HFF-Myc (cell line): ENCODE data around the gene BCAS3.
A peak's percentile ranks its signal among the peaks of the same experiment; 100 is the strongest.

ENCODE experiments used
- DNase-seq: peaks from one replicate; pipeline ENCODE4 v3.0.0-alpha.2; 2011; ENCODE audit warnings: low read depth; ENCODE audit errors: extremely low read depth
- H3K4me3 ChIP-seq: replicated peaks from 2 replicates; pipeline ENCODE4 v1.5.1; 2011; ENCODE audit warnings: low read depth, mild to moderate bottlenecking, control low read depth, low read length
- CTCF ChIP-seq: IDR thresholded peaks from 2 replicates; pipeline ENCODE4 v1.5.1; 2012; ENCODE audit warnings: mild to moderate bottlenecking, low read depth, low read length, control low read depth; ENCODE audit errors: missing control alignments

BCAS3 gene

DNA sequence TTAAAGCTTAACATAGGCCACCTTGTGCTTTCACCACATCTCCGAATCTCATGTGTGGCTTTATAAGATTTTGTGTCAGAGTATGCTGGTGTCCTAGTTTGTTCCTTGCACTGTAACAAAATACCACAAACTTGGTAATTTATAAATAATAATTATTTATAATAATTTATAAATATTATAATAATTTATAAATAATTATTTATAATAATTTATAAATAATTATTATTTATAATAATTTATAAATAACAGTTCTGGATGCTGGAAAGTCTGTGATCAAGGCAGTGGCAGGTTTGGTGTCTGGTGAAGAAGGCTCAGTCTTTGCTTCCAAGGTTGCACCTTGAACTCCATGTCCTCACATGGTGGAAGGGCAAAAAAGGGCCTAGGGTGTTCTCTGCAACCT is 147.7 kb downstream of the BCAS3 start:
- TF ChIP-seq CTCF = no peak
- H3K4me3 ChIP-seq = no peak overlapping the region
- no peak for DNase-seq

DNA sequence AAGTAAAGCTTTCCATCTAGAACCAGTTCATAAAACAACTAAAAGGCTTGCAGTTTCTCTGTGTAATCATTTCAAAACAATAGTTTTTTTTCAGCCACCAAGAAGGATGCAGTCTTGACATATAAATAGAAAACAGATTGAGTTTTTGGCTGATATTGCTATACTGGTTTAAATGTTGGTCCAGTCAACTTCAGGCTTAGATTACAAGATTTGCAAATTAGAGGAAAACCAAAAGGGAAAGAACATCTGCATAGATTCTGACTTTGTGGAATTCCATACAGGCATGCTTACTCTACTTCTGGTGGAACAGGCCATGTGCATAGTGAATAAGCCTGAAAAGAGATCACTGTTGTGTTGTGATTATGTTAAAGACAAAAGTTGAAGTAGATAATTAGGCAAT is 150.3 kb downstream of the BCAS3 start:
- peak; percentile 24 for DNase-seq
- TF ChIP-seq CTCF = no peak
- H3K4me3 ChIP-seq = no peak overlapping the region

- TF ChIP-seq CTCF = no peak
- no peak overlapping the region for H3K4me3 ChIP-seq
- DNase-seq = no peak
These were observed 154.5 kb downstream of the BCAS3 start for GRCh38 chr17:60832151-60832585.

GRCh38 chr17:60832631-60833030 is 155.0 kb downstream of the BCAS3 start:
- DNase-seq = no peak
- H3K4me3 ChIP-seq = no peak overlapping the region

DNA sequence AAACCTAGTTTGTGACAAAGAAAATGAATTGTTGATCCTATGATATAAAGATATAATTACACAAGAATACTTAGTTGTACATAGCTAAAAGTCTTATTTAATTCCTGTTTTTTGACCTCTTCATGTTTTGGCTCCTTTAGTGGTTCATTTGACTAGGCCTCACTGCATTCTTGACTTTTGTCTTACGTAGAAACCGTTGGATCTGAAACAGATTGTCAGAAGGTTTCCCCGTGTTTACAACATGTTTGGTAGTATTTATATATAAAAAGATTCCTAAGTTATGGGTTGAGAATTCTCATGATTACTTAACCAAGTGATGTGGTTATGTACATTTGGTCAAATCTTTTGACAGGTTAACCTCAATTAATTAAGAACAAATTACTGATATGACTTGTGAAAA is 162.8 kb downstream of the BCAS3 start:
- DNase-seq = no peak
- no peak for TF ChIP-seq CTCF

More at GRCh38 chr17:60832631-60833030, 155.0 kb downstream of the BCAS3 start:
- no peak for TF ChIP-seq CTCF

GRCh38 chr17:60845012-60845411 is 167.4 kb downstream of the BCAS3 start:
- TF ChIP-seq CTCF = no peak
- no peak for DNase-seq
- H3K4me3 ChIP-seq = no peak overlapping the region

More for the DNA sequence above, 162.8 kb downstream of the BCAS3 start:
- H3K4me3 ChIP-seq = no peak overlapping the region

GRCh38 chr17:60846175-60846574 is 168.5 kb downstream of the BCAS3 start:
- DNase-seq = no peak
- TF ChIP-seq CTCF = no peak
- no peak overlapping the region for H3K4me3 ChIP-seq
